Stimulated activated CD4-positive, alpha-beta T cell treated with anti-CD3 and anti-CD28 coated beads, Interleukin-1b, Interleukin-23, amount 100 ng/mL, for 1 hour (primary cell): ENCODE data around the gene SMIM43.
"Not testable (repeated sequence)": the region's sequence is repeated elsewhere in the genome, so short reads cannot be mapped to it uniquely, and the experiment has no call there.

Source experiments
- DNase-seq, 2 donors: peaks; one replicate each; pipeline ENCODE4 v3.0.0-alpha.2; 2020; ENCODE audit warnings: low read depth in 2 of 2

SMIM43 gene

GRCh38 chr4:121736735-121737351 is 28.1 kb downstream of the SMIM43 start:
- no peak for DNase-seq

GRCh38 chr4:121734571-121734970 is 30.4 kb downstream of the SMIM43 start:
- no peak for DNase-seq

- DNase-seq = no peak
Observed at GRCh38 chr4:121733942-121734341, 31.0 kb downstream of the SMIM43 start.

- DNase-seq = not testable (repeated sequence)
Observed at GRCh38 chr4:121729753-121730152, 35.2 kb downstream of the SMIM43 start.

GRCh38 chr4:121728798-121729226 is 36.2 kb downstream of the SMIM43 start:
- DNase-seq = no peak

- DNase-seq = no peak
Observed at GRCh38 chr4:121728066-121728465, 36.9 kb downstream of the SMIM43 start.

GRCh38 chr4:121726642-121727268 is 38.2 kb downstream of the SMIM43 start:
- DNase-seq = no peak

GRCh38 chr4:121724671-121725070 is 40.3 kb downstream of the SMIM43 start:
- DNase-seq = no peak

- no peak for DNase-seq
Observed at GRCh38 chr4:121721700-121722099, 43.3 kb downstream of the SMIM43 start.

GRCh38 chr4:121720109-121720508 is 44.9 kb downstream of the SMIM43 start:
- DNase-seq = no peak

GRCh38 chr4:121717680-121718237 is 47.2 kb downstream of the SMIM43 start:
- no peak for DNase-seq

GRCh38 chr4:121714548-121714947 is 50.4 kb downstream of the SMIM43 start:
- DNase-seq = no peak

- no peak for DNase-seq
Observed at GRCh38 chr4:121712783-121713182, 52.2 kb downstream of the SMIM43 start.

GRCh38 chr4:121712001-121712651 is 52.8 kb downstream of the SMIM43 start:
- no peak for DNase-seq

- no peak for DNase-seq
Observed at GRCh38 chr4:121711263-121712000, 53.5 kb downstream of the SMIM43 start.

GRCh38 chr4:121709766-121710405 is 55.1 kb downstream of the SMIM43 start:
- DNase-seq = no peak
